Prostate gland (tissue), 2 donors: Measurements from ENCODE around the gene PLAC9. TPM values are rescaled to one million over a fixed set of nuclear protein-coding genes. Genes with fewer than 3 reads are reported as not detected.

Experiments
- DNase-seq: peaks from one replicate; pipeline ENCODE4 v3.0.0-alpha.2; 2019; ENCODE audit warnings: low spot score
- H3K27ac ChIP-seq, 2 donors: fragments of 200-600 bp; sonication (generic); 2 replicates each; pipeline ENCODE4 v1.5.1; 2017 to 2019
- H3K27me3 ChIP-seq: fragments of 200-600 bp; sonication (generic); replicated peaks from 2 replicates; pipeline ENCODE4 v1.5.1; 2019; ENCODE audit not compliant: insufficient read depth
- H3K36me3 ChIP-seq, 2 donors: fragments of 200-600 bp; sonication (generic); 1 replicate in 1 of 2; 2 replicates in 1 of 2; pipeline versions ENCODE4 v1.5.1 to v1.8.1; 2017 to 2019
- H3K4me1 ChIP-seq: fragments of 200-600 bp; sonication (generic); replicated peaks from 2 replicates; pipeline ENCODE4 v1.5.1; 2019
- H3K4me3 ChIP-seq, 2 donors: fragments of 200-600 bp; sonication (generic); 2 replicates each; pipeline ENCODE4 v1.5.1; 2017 to 2019
- H3K9me3 ChIP-seq: fragments of 200-600 bp; sonication (generic); 2 replicates; pipeline ENCODE4 v1.5.1; 2017
- CTCF ChIP-seq, 4 experiments: fragments of 200-600 bp in 2 of 4; fragments of 450-650 bp in 2 of 4; sonication (generic) in 2 of 4; IDR thresholded peaks; 1 replicate in 3 of 4; 2 replicates in 1 of 4; pipeline ENCODE4 v1.5.1; 2016 to 2019; ENCODE audit warnings: antibody characterized with exemption in 4 of 4, mild to moderate bottlenecking in 2 of 4, moderate library complexity in 2 of 4
- POLR2A ChIP-seq: fragments of 450-650 bp; IDR thresholded peaks from one replicate; pipeline ENCODE4 v1.6.1; 2016; ENCODE audit warnings: antibody characterized with exemption, mild to moderate bottlenecking
- POLR2AphosphoS5 ChIP-seq: sonication (generic); formaldehyde crosslinking; IDR thresholded peaks from one replicate; pipeline ENCODE4 v1.6.1; 2017; ENCODE audit warnings: antibody characterized with exemption
- WGBS: methylation state at CpG from one replicate; pipeline ENCODE4 v1.1.5; 2018; 5-methylcytosine and 5-hydroxymethylcytosine counted together
- intact Hi-C: fragments of 100-400 bp; cut with DNase I; formaldehyde crosslinking; loops from one replicate; pipeline ENCODE4 v1.14.2; 2022
- total RNA-seq, 2 donors: library from RNA; depleted of rRNA; stranded (reverse); fragments of >200 nt; gene quantifications; one replicate each; pipeline ENCODE4 v1.1.0, GENCODE V29; 2016

Gene PLAC9
- total RNA-seq, 2 donors from 2014 or later: 8.9 to 14.7 TPM

- TF ChIP-seq POLR2AphosphoS5: peak; percentile 57
- TF ChIP-seq CTCF (IDR thresholded peaks at IDR 0.05): no peak
- peak; percentile 9 for TF ChIP-seq POLR2A
- peaks cover 29% of the 10 kb centered on the region for H3K4me1 ChIP-seq
- H3K27ac ChIP-seq: peak overlapping the region; percentile 84 to 89
- H3K27me3 ChIP-seq: no peaks in the 10 kb centered on the region
- H3K9me3 ChIP-seq: no peaks in the 10 kb centered on the region
- intact Hi-C loops: no loop called here
- WGBS: 43% methylated on average over 5 of the region's 5 CpGs
- peak overlapping the region in 1 of 2 donors; percentile 10 for H3K4me3 ChIP-seq
- no peaks in the 10 kb centered on the region for H3K36me3 ChIP-seq
- DNase-seq: peak; percentile 70
These were observed 40.4 kb downstream of the PLAC9 start for GRCh38 chr10:80172896-80173295.

- Histone ChIP-seq H3K9me3 (no peaks in the 10 kb centered on the region), H3K27ac (peak overlapping the region; percentile 84 to 89), H3K4me3 (no peak overlapping the region), H3K36me3 (no peaks in the 10 kb centered on the region), H3K4me1 (peaks cover 27% of the 10 kb centered on the region), H3K27me3 (no peaks in the 10 kb centered on the region)
- TF ChIP-seq POLR2A (no peak), POLR2AphosphoS5 (no peak), CTCF (IDR thresholded peaks at IDR 0.05) (no peak)
- WGBS: 44% methylated on average over 6 of the region's 6 CpGs
- intact Hi-C loops: no loop called here
- peak; percentile 15 for DNase-seq
These were observed 40.9 kb downstream of the PLAC9 start for GRCh38 chr10:80173466-80173865.

GRCh38 chr10:80174641-80175395 lies 42.3 kb downstream of the PLAC9 start:
- no peaks in the 10 kb centered on the region for H3K27me3 ChIP-seq
- H3K27ac ChIP-seq: no peak overlapping the region
- H3K4me3 ChIP-seq: no peak overlapping the region
- 90% methylated on average over 15 of the region's 15 CpGs for WGBS
- H3K9me3 ChIP-seq: no peaks in the 10 kb centered on the region
- H3K4me1 ChIP-seq: peaks cover 17% of the 10 kb centered on the region
- no peaks in the 10 kb centered on the region for H3K36me3 ChIP-seq
- TF ChIP-seq CTCF (IDR thresholded peaks at IDR 0.05): no peak
- no peak for TF ChIP-seq POLR2A
- TF ChIP-seq POLR2AphosphoS5: no peak
- no peak for DNase-seq
- intact Hi-C loops: no loop called here

- no peak for DNase-seq
- WGBS: 86% methylated on average over 6 of the region's 6 CpGs
- no peak overlapping the region for H3K4me3 ChIP-seq
- intact Hi-C loops: no loop called here
- no peak overlapping the region for H3K27ac ChIP-seq
- TF ChIP-seq POLR2AphosphoS5: no peak
- no peak for TF ChIP-seq CTCF (IDR thresholded peaks at IDR 0.05)
- no peak for TF ChIP-seq POLR2A
- H3K9me3 ChIP-seq: no peaks in the 10 kb centered on the region
- H3K27me3 ChIP-seq: no peaks in the 10 kb centered on the region
- peaks cover 15% of the 10 kb centered on the region for H3K4me1 ChIP-seq
- no peaks in the 10 kb centered on the region for H3K36me3 ChIP-seq
These were observed 44.0 kb downstream of the PLAC9 start for GRCh38 chr10:80176526-80176925.
